Activated naive CD4-positive, alpha-beta T cell (primary cell): ENCODE data around the gene C19orf67.
A peak's percentile ranks its signal among the peaks of the same experiment; 100 is the strongest.

Experiments used
- DNase-seq, 4 experiments: peaks; one replicate each; lab custom pipeline; 2025; lab: John Stamatoyannopoulos, UW

C19orf67 gene

DNA sequence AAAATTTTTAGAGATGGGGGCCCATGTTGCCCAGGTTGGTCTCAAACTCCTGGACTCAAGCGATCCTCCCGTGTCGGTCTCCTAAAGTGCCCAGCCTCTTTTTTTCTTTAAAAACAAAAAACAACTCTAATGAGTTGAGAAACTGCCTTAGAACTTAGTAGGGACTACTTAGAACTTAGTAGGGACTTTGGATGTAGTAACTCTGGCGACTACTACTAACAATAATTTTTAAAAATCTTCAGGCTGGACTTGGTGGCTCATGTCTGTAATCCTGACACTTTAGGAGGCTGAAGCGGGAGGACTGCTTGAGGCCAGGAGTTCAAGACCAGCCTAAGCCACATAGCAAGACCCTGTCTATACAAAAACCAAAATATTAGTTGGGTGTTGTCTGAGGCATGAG lies 515 bp upstream of the C19orf67 start:
- no peak for DNase-seq

DNA sequence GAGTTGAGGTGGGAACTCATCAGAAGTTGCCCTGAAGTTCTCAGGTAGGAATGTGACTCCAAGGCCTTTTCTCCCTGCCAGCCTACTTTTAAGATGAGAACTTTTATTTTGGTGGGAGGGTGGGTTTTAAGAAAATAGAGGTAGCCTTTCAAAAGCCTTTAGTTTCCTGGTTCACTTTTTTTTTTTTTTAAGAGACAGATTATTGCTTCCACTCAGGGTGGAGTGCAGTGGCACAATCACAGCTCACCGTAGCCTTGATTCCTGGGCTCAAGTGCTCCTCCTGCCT lies 3.0 kb downstream of the C19orf67 start:
- DNase-seq, result no peak

DNA sequence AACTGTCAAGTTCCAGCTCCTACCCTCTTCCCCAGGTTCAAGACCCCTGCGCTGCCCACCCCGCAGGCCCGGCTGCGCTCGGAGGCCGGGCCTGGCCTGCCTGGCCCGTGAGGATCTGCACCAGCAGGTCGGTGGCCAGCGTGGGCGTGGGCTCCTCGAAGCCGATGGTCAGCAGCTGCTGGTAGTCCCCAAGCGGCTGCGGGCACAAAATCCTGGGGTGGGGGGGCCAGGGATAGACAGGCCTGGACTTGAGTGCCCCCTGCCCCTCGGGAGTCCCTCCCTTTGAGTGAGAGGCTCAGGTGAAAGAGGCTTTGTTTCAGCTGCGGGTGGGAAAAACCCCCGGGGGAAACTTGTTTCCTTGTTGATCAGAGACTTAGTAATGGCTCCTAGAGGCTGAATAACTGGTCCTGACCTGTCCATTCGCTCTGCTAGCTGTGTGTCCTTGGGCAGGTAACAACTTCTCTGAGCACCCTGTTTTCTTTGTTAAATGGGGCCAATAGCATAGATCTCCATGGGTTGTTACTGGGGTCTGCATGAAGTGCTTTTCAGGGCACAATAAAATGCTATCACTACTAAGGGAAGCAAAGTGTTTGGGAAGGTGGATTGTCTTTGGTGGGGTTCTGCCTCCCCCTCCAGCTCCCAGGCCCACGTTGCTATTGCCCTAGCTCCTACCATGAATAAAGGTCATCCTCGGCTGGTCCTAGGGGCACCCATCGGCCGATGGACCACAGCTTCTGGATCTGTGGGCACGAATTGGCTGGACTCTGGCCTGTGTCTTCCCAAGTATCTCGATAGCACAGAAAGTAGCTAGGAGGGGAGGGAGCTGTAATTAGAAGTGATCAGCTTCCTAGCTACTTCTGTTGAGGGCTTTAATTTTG lies 3.5 kb downstream of the C19orf67 start:
- DNase-seq, result no peak

- DNase-seq, result peak; percentile 98 to 99 (median 98)
These were observed 4.4 kb downstream of the C19orf67 start for GRCh38 chr19:14080887-14081796.

DNA sequence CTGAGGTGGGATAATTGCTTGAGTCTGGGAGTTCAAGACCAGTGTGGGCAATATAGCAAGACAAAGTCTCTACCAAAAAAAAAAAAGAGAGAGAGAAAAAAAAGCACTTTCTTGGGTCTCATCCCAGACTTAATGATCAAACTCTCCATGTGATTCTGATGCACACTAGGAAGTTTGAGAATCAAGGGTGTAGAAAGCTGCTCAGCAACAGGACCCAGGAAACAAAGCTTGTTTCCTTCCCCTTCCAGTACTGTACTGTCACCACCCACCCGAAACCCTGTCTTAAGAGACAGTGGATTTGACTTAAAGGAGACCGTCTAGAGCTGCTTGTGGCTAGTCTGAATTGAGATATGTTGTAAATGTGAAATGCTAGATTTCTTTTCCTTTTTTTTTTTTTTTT lies 7.2 kb downstream of the C19orf67 start:
- DNase-seq, result no peak

DNA sequence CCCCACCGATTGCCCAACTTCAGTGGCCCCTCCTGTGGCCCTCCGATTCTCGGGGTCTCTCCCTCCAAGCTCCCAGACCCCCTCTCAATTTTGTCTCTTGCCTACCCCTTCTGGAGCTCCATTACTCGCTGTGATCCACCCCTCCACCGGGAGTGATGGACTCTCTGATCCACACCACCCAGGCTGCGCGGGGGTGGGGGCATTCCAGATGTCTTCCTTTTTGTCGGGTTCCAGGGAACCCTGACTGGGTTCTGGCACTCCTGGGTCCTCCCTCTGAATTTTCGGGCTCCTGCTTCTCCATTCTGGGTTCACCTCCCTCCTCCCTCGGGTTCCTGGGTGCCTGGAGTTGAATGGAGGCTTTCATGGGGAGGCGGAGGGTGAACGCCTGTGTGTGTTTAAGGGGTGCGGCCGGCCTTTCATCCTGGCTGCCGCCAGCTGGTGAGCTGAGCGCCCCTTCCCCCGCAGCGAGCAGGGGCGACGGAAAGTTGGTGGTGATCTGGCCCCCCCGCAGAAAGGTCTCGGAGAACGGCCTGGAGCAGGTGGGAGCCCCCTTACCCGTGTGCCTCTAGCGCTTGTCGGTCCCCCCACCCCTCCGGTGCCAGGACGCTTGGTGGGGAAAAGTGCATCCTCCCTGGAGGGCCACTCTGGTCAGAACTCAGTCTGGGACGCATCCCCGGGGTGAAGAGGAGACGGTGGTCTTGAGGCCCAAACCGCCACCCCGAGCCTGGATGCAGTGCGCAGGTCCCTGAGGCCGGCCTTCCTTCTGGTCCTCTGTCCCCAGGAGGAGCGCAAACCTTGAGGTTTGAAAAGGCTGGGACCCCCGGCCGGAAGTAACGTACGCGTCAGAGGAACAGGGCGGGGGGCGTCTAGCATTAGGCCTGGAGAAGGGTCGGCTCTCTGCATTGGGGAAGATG lies 11.4 kb downstream of the C19orf67 start:
- DNase-seq, result no peak

DNA sequence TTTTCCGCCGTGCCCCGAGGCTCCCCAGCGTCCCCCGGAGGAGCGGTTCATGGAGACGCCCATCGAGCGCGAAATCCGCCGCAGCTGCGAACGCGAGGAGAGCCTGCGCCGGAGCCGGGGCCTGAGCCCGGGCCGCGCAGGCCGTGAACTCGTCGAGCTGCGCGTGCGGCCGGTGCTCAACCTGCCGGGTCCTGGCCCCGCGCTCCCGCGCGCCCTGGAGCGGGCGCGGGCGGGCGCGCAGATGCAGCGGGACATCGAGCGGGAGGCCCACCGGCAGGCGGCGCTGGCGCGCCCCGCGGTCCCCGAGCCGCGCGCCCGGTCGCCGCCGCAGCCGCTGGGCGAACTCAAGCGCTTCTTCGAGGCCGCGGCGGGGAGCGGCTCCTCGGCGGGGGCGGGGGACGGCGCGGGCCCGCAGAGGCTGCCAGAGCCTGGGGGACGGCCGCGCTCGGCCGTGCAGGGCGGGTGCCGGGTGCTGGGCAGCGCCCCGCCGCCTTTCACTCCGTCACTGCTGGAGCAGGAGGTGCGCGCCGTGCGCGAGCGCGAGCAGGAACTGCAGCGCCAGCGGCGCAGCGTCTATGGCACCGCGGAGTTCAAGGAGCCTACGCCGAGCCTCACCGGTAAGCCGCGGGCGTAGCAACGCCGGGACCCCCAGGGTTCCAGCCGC lies 12.2 kb downstream of the C19orf67 start:
- DNase-seq, result peak; percentile 52 to 77 (median 68)

- DNase-seq, result peak in 1 of 4 experiments; percentile 22
These were observed 12.9 kb downstream of the C19orf67 start, which contains the start of gene MISP3 for GRCh38 chr19:14072535-14073260. Gene MISP3, plus strand, starts transcription at chr19:14072786. Its CDS starts 524 bp downstream, at chr19:14073310.

DNA sequence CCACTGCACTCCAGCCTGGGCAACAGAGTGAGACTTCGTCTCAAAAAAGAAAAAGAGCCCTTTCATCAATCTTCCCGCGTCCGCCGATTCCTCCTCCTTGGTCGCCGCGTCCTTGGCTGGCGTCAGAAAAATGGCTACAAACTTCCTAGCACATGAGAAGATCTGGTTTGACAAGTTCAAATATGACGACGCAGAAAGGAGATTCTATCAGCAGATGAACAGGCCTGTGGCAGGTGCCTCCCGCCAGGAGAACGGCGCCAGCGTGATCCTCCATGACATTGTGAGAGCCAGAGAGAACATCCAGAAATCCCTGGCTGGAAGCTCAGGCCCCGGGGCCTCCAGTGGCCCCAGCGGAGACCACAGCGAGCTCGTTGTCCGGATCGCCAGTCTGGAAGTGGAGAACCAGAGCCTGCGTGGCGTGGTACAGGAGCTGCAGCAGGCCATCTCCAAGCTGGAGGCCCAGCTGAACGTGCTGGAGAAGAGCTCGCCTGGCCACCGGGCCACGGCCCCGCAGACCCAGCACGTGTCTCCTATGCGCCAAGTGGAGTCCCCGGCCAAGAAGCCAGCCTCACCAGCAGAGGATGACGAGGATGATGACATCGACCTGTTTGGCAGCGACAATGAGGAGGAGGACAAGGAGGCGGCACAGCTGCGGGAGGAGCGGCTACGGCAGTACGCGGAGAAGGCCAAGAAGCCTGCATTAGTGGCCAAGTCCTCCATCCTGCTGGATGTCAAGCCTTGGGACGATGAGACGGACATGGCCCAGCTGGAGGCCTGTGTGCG lies 15.1 kb downstream of the C19orf67 start:
- DNase-seq, result no peak

DNA sequence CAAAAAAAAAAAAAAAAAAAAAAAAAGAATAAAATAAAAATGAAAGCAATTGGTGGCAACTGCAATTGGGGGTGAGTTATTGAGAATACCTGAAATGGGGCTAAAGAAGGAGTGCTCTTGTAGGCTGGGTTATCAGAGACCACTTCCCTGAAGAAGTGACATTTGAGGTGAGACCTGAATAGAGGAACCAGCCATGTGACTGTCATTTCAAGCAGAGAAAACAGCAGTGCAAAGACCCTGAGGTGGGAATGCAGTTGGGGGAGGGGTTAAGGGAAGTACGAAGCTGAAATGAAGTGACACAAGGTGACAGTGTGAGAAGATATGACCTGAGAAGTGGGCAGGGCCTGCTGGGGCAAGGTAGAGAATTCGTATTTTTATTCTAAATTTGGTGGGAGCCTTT lies 19.4 kb downstream of the C19orf67 start:
- no peak for DNase-seq

DNA sequence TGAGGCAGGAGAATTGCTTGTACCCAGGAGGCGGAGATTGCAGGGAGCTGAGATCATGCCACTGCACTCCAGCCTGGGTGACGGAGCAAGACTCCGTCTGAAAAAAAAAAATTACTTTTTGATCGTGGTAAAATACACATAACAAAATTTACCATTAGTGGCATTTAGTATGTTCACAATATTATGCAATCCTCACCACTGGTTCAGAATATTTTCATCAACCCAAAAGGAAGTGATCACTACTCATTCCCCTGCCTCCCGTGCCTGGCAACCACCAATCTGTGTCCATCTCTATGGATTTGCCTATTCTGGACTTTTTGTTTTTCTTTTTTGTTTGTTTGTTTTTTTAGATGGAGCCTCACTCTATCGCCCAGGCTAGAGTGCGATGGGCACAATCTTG lies 22.5 kb downstream of the C19orf67 start:
- no peak for DNase-seq

DNA sequence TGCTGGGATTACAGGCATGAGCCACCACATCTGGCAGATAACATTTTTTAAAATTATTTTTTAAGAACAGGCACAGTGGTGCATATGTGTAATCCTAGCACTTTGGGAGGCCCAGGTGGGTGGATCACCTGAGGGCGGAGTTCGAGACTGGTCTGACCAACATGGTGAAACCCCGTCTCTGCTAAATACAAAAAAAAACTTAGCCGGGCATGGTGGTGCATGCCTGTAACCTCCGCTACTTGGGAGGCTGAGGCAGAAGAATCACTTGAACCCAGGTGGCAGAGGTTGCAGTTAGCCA lies 23.1 kb downstream of the C19orf67 start:
- DNase-seq, result no peak

GRCh38 chr19:14061751-14062557 lies 23.6 kb downstream of the C19orf67 start, which contains the start of gene PALM3:
Gene PALM3, minus strand, starts transcription at chr19:14062076. Its CDS starts 96 bp downstream, at chr19:14061980.
- DNase-seq, result no peak

- no peak for DNase-seq
These were observed 24.4 kb downstream of the C19orf67 start for GRCh38 chr19:14061081-14061749.

DNA sequence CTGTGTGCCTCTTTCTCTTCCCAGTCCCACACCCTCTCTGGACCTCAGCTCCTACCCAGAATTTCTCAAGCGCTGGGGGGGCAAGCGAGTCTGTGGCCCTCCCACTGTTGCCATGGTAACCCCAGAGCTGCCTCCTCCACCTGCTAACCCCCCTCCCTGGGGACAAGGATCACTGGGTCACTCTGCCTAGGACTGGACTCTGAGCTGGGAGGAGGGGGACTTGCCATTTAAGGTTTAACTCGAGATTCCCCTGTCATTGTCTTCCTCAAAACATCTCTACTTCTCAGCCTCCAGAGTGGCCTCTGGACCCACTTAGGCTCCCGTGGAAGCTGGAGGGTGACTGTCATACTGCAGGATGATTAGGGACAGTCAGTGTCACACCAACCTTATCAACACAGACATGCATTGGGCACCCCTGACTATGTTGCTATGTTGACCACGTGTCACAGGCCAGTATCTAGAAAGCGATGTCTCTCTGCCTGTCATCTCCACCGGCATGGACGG lies 25.9 kb downstream of the C19orf67 start:
- no peak for DNase-seq

- peak in 3 of 4 experiments; percentile 15 to 49 (median 18) for DNase-seq
These were observed 26.5 kb downstream of the C19orf67 start for GRCh38 chr19:14059093-14059480.

- no peak for DNase-seq
These were observed 27.1 kb downstream of the C19orf67 start for GRCh38 chr19:14058182-14059092.
